Measurements from ENCODE around the gene LNX1. TPM values are rescaled to one million over a fixed set of nuclear protein-coding genes. Genes with fewer than 3 reads are reported as not detected.

LNX1 gene
- total RNA-seq, 1 donor from 2014 or later: 4.4 TPM

DNA sequence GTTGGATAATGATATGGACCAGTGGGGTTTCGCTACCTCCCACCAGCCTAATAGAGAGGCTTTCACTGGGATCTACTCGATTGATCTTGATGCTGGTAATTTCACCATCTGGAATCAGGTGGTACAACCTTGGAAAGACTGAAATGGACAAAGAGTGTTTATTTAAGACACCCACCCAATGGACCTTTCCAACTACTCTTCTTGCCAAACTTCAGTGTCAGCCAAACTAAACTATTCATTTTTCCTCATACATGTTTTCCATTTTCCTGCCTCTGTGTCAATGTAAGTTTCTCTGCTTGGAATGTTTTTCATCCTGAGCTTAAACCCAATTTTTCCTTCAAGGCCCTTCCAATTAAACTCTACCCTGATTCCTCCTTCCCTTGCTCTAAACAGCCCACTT lies 92.6 kb downstream of the LNX1 start:
- no peaks in the 10 kb centered on the region for H3K4me1 ChIP-seq (ENCODE audit: insufficient read depth, low read length)
- TF ChIP-seq EZH2 (IDR thresholded peaks at IDR 0.05; ENCODE audit: insufficient read depth, low read length): no peak
- TF ChIP-seq, protein P1, sequence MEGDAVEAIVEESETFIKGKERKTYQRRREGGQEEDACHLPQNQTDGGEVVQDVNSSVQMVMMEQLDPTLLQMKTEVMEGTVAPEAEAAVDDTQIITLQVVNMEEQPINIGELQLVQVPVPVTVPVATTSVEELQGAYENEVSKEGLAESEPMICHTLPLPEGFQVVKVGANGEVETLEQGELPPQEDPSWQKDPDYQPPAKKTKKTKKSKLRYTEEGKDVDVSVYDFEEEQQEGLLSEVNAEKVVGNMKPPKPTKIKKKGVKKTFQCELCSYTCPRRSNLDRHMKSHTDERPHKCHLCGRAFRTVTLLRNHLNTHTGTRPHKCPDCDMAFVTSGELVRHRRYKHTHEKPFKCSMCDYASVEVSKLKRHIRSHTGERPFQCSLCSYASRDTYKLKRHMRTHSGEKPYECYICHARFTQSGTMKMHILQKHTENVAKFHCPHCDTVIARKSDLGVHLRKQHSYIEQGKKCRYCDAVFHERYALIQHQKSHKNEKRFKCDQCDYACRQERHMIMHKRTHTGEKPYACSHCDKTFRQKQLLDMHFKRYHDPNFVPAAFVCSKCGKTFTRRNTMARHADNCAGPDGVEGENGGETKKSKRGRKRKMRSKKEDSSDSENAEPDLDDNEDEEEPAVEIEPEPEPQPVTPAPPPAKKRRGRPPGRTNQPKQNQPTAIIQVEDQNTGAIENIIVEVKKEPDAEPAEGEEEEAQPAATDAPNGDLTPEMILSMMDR (IDR thresholded peaks at IDR 0.05; ENCODE audit: insufficient read depth, low read depth, low read length): no peak
- H4K20me1 ChIP-seq (ENCODE audit: insufficient read depth, low read length): no peaks in the 10 kb centered on the region
- no peak overlapping the region for H3K4me3 ChIP-seq (ENCODE audit: insufficient read depth, low read depth, low read length)
- no peak overlapping the region for H2AFZ ChIP-seq (ENCODE audit: low read depth, low read length)
- no peak for FAIRE-seq
- H3K27me3 ChIP-seq (ENCODE audit: insufficient read depth, low read length): no peaks in the 10 kb centered on the region
- H3K27ac Mint-ChIP-seq (ENCODE audit: unreplicated experiment): no peak overlapping the region
- no peaks in the 10 kb centered on the region for H3K36me3 ChIP-seq (ENCODE audit: insufficient read depth, low read length)
- no peaks in the 10 kb centered on the region for H3K9me3 ChIP-seq (ENCODE audit: insufficient read depth, low read depth, low read length)
- H3K79me2 ChIP-seq (ENCODE audit: insufficient read depth, low read length): no peaks in the 10 kb centered on the region
- no peak overlapping the region for H3K4me3 Mint-ChIP-seq (ENCODE audit: unreplicated experiment)
- no peak overlapping the region for H3K4me2 ChIP-seq (ENCODE audit: low read length)
- no peak overlapping the region for H3K27ac ChIP-seq (ENCODE audit: low read depth, low read length)
- H3K36me3 Mint-ChIP-seq (ENCODE audit: low read depth, unreplicated experiment): peaks cover 1% of the 10 kb centered on the region
- H3K27me3 Mint-ChIP-seq (ENCODE audit: low read depth, unreplicated experiment): no peaks in the 10 kb centered on the region
- H3K9me3 Mint-ChIP-seq (ENCODE audit: unreplicated experiment): no peaks in the 10 kb centered on the region
- no peak for DNase-seq (ENCODE audit: low read depth)
- no peaks in the 10 kb centered on the region for H3K4me1 Mint-ChIP-seq (ENCODE audit: low read depth, unreplicated experiment)
- no peak overlapping the region for H3K9ac ChIP-seq (ENCODE audit: low read length)

DNA sequence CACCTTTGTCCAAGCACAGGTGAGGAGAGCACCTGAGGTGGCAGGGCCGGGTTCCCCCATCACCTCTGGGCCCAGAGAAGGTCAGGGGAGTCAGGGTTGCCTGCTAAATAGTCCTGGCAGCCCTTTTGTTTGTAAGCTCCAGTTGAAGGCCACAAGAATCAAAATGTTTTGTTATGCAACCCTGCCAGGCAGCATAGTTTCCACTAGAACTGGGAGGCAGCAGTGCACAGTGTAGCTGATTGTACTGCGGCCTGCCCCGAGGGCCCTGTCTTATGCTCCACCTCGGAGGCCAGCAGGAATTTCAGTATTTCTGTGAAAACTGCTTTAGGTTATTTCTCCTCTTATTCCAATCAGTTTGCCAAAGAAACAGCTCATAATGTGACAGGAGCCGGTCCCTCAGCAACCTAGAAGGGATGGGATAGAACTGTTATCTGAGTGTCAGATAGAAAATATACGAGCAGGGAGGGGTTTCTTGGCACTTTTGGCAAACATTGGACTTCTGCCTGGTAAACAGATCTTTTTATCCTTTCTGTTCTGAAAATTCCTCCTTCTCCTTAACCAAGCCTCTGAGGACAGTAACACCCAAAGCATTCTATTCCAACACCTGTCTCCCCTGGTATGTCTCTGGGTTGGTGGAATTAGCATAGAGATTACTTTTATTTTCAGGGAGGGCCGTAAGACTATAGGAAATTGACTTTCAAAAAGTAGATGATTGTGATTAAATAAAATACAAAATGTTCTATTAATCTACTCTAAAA lies 93.6 kb downstream of the LNX1 start:
- TF ChIP-seq, protein P1 (IDR thresholded peaks at IDR 0.05; ENCODE audit: insufficient read depth, low read depth, low read length): no peak
- Histone ChIP-seq H3K27ac (ENCODE audit: low read depth, low read length) (no peak overlapping the region), H3K79me2 (ENCODE audit: insufficient read depth, low read length) (no peaks in the 10 kb centered on the region), H2AFZ (ENCODE audit: low read depth, low read length) (no peak overlapping the region), H3K4me2 (ENCODE audit: low read length) (no peak overlapping the region), H3K9ac (ENCODE audit: low read length) (no peak overlapping the region), H3K27me3 (ENCODE audit: insufficient read depth, low read length) (no peaks in the 10 kb centered on the region), H3K36me3 (ENCODE audit: insufficient read depth, low read length) (no peaks in the 10 kb centered on the region), H3K9me3 (ENCODE audit: insufficient read depth, low read depth, low read length) (no peaks in the 10 kb centered on the region), H4K20me1 (ENCODE audit: insufficient read depth, low read length) (no peaks in the 10 kb centered on the region), H3K4me3 (ENCODE audit: insufficient read depth, low read depth, low read length) (no peak overlapping the region), H3K4me1 (ENCODE audit: insufficient read depth, low read length) (no peaks in the 10 kb centered on the region)
- no peaks in the 10 kb centered on the region for H3K4me1 Mint-ChIP-seq (ENCODE audit: low read depth, unreplicated experiment)
- FAIRE-seq (no peak), DNase-seq (ENCODE audit: low read depth) (no peak)
- no peak overlapping the region for H3K4me3 Mint-ChIP-seq (ENCODE audit: unreplicated experiment)
- H3K36me3 Mint-ChIP-seq (ENCODE audit: low read depth, unreplicated experiment): no peaks in the 10 kb centered on the region
- no peak overlapping the region for H3K27ac Mint-ChIP-seq (ENCODE audit: unreplicated experiment)
- no peaks in the 10 kb centered on the region for H3K27me3 Mint-ChIP-seq (ENCODE audit: low read depth, unreplicated experiment)
- H3K9me3 Mint-ChIP-seq (ENCODE audit: unreplicated experiment): peaks cover under 1% of the 10 kb centered on the region

DNA sequence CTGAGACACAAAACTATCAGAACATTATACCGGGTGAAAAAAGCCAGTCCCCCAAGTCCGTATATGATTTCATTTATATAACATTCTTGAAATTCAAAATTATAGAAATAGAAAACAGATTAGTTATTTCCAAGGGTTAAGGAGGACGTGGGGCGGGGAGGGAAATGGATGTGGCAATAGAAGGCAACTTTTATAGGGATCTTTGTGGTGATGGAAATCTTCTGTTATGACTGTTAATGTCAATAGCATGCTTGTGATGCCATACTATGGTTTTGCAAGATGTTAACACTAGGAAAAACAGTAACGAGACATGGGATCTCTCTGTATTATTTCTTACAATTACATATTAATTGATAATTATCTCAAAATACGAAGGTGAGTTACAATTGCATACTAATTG lies 96.4 kb downstream of the LNX1 start:
- Histone ChIP-seq H3K79me2 (ENCODE audit: insufficient read depth, low read length) (no peaks in the 10 kb centered on the region), H3K9ac (ENCODE audit: low read length) (no peak overlapping the region), H3K4me1 (ENCODE audit: insufficient read depth, low read length) (no peaks in the 10 kb centered on the region), H3K27ac (ENCODE audit: low read depth, low read length) (no peak overlapping the region), H3K4me2 (ENCODE audit: low read length) (no peak overlapping the region), H3K27me3 (ENCODE audit: insufficient read depth, low read length) (no peaks in the 10 kb centered on the region), H2AFZ (ENCODE audit: low read depth, low read length) (no peak overlapping the region), H4K20me1 (ENCODE audit: insufficient read depth, low read length) (no peaks in the 10 kb centered on the region), H3K36me3 (ENCODE audit: insufficient read depth, low read length) (no peaks in the 10 kb centered on the region), H3K9me3 (ENCODE audit: insufficient read depth, low read depth, low read length) (no peaks in the 10 kb centered on the region), H3K4me3 (ENCODE audit: insufficient read depth, low read depth, low read length) (no peak overlapping the region)
- H3K27me3 Mint-ChIP-seq (ENCODE audit: low read depth, unreplicated experiment): no peaks in the 10 kb centered on the region
- TF ChIP-seq EZH2 (IDR thresholded peaks at IDR 0.05; ENCODE audit: insufficient read depth, low read length): no peak
- TF ChIP-seq, protein P1 (IDR thresholded peaks at IDR 0.05; ENCODE audit: insufficient read depth, low read depth, low read length): no peak
- H3K9me3 Mint-ChIP-seq (ENCODE audit: unreplicated experiment): peaks cover 3% of the 10 kb centered on the region
- no peaks in the 10 kb centered on the region for H3K36me3 Mint-ChIP-seq (ENCODE audit: low read depth, unreplicated experiment)
- no peak overlapping the region for H3K27ac Mint-ChIP-seq (ENCODE audit: unreplicated experiment)
- FAIRE-seq: no peak
- H3K4me1 Mint-ChIP-seq (ENCODE audit: low read depth, unreplicated experiment): peaks cover 14% of the 10 kb centered on the region
- DNase-seq (ENCODE audit: low read depth): no peak
- no peak overlapping the region for H3K4me3 Mint-ChIP-seq (ENCODE audit: unreplicated experiment)
